G401.6 (cell line): ENCODE measurements around the gene NEK7.

Source experiments
- FAIRE-seq: peaks from 2 replicates; lab custom pipeline; 2012; peaks lifted over from hg19 to GRCh38; lab: Jason Lieb, UNC

Gene NEK7

DNA sequence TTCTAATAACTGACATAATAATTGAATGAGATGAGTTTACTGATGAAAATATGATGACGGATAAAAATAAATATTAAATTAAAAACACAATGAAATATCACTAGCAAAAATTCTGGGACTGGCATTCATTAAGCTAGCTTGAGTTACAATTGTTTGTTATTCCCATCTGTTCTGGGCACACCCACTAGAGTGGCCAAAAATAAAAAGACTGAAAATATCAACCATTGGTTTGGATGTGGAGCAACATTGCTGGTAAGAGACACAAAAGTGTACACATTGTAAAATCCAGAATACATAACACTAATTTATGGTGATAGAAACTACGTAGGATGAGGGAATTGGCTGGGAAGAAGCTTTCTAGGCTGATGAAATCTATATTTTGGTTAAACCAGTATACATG, 9.6 kb upstream of the NEK7 start:
- FAIRE-seq: no peak

DNA sequence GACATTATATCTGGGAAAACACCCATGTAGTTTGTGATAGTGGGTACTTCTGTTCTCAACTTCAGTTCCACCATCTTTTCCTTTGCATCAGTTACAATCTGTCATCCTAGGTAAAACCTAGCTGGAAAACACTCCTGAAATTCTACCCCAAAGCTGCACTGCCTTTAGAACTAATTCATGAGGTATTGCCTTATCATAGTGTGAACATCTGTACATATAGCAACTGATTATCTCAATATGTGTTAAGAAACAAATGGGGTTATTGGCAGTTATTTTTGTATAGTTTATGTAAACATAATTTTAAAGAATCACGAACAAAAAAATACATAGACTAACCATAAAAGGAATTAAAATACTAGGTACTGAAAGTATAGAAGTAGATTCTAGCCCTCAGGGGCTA, 6.4 kb upstream of the NEK7 start:
- FAIRE-seq: no peak

DNA sequence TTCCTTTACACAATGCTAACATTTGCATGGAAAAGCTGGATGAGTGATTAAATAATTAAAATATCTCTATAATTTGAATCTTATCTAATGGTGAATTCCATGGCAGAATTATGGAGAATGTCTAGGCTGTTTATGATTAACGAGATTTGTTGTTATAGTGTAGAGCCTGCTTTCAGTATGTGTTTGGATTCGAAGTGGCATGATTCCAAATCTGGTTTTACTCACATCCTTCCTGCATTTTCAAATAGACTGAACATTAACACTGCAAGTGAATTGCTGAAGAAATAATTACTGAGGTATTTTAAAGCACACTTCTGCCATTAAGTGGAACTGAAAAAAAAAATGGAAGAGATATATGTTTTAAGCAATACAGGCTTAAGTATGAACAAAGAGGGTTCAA, 5.1 kb upstream of the NEK7 start:
- FAIRE-seq: no peak

DNA sequence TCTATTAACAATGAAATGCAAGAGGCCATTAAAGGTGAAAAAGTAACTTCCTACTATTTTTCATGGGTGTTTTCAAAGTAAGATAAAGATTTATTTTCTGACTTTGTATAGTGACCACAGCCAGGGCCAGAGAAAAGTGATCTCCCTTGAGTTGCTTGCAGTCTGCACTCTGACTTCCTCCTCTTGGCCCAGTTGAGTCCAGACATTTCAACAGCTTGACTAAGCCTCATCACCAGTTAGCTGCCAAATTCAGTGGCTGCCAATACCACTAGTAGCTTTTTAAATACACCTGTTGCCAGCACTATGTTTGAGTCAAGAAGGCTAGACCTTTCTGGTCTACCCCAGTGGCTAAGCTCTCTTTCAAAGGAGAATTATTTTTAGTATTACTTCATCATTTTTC, 3.7 kb upstream of the NEK7 start:
- no peak for FAIRE-seq

DNA sequence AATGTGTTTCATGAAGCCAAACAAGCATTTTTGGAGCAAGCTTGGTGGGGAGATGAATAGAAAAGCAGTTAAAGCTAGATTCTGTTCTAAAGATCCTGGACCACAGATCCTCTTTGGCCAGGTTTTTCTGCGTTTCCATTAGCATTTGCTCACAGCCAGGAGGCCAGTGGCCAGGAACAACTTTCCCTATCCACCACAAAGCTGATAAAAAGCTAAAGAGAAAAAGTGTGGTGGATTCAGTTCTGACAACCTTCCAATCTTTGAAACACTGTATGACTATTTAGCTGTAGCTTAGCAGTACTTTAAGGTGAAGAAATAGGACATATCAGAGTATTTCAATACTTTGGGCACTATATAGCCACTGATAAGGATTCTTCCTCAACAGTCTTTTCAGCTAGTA, 3.0 kb upstream of the NEK7 start:
- no peak for FAIRE-seq

DNA sequence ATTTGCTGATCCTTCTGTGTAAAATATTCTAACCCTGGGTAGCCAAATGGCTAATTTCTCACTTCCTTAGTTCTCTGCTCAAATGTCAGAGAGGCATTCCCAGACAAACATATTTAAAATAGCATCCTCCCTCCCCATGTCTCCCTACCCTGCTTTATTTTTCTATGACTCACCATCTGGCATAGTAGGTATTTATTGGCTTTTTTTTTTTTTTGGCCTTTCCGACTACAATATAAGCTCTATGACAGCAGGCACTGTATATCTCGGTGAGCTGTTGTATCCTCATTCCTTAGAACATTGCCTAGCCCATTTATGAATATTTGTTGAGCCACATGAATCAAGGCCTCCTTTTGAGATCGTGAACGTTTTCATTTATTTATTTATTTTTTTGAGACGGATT, 1.5 kb upstream of the NEK7 start:
- FAIRE-seq: no peak

DNA sequence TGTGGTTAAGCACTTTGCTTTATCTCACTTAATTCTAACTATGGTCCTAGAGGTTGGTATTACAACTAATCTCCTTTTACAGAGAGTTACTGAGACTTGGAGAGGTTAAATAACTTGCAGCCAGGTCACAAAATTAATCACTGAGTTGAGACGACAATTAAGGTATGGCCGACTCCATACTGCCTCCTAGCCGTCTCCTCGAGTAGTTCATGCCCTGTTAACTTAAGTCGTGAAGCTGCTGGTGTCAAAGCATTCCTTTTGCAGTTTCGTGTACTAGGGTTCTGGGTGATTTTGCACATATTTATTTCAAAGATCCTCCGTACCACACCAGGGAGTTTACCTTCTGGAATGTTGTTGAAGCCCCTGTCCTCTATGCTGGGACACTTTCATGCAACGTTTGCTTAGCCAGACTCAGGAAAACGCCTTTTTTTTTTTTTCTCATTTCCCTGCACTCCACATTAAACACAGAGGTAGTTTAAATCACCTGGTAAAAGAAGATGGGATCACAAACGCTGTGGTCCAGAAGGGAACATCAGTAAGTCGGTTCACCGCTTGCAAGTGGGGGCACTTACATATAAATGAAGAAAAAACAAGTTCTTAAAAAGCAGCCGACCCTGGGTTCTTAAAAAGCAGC, 570 bp upstream of the NEK7 start:
- peak; percentile 70 for FAIRE-seq

DNA sequence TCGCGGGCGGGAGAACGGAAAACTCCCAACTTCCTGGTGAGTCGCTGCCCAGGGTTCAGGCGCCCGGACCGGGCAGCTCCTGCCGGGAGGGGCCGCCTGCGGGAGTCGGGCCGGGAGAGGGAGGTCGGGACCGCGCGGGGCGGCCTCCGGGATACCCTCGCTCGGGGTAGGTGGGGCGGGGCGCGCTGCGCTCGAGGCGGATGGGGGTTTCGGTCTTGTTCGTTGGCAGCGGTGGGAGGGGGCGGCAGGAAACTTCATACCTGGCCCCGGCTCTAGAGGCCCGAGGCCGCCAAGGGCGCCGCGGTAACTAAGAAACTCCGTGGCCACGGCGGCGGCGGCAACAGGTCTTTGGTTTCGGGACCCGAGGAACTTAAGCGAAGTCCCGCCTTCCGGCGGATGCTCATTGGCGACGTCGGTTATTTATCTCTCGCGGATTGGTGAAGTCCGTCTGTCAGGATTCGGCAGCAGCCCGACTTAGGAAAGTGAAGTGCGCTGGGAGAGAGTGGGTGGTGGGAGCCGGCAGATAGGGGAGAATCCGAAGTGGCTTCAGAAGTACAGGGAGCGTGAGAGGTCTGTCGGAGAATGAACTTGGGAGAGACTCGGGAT, 546 bp downstream of the NEK7 start:
- FAIRE-seq: peak; percentile 68

DNA sequence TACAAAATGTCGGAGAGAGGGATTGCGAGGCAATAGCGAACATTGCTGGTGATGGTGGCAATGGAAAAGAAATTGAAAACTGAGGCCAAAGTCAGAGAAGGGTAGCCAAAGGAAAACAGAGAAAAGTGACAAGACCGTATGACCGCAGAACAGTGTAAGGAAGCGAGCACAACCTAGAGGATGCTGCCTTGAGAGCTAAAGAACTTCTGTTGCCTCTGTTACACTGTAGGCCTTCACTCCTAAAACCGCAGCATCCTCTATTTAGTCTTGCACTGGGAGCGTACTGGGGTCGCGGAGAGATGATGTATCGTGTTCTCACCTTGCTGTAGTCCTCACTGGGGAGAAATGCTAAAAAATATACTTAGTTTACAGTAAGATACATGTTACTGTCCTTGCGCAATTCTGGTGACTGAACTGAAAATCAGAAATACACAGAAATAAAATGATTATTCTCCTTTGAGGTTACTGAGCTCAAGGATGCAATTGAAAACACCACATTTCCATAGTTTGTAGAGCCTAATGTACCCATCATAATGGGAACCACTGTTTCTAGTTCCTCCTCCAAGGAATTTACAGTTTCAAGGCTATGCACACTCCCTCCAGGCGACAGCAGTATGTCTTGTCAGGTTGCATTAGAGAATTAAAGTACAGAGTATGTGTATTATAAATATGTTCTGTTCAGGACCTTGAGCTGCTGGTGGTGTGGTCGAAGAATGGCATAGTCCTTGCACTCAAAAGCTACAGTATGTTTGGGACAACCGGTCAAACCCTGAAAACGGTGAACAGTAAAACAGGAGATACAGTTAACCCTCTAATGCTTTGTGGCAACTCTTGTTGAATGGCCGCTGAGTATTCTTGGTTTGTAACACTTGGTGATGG, 1.3 kb downstream of the NEK7 start:
- no peak for FAIRE-seq

DNA sequence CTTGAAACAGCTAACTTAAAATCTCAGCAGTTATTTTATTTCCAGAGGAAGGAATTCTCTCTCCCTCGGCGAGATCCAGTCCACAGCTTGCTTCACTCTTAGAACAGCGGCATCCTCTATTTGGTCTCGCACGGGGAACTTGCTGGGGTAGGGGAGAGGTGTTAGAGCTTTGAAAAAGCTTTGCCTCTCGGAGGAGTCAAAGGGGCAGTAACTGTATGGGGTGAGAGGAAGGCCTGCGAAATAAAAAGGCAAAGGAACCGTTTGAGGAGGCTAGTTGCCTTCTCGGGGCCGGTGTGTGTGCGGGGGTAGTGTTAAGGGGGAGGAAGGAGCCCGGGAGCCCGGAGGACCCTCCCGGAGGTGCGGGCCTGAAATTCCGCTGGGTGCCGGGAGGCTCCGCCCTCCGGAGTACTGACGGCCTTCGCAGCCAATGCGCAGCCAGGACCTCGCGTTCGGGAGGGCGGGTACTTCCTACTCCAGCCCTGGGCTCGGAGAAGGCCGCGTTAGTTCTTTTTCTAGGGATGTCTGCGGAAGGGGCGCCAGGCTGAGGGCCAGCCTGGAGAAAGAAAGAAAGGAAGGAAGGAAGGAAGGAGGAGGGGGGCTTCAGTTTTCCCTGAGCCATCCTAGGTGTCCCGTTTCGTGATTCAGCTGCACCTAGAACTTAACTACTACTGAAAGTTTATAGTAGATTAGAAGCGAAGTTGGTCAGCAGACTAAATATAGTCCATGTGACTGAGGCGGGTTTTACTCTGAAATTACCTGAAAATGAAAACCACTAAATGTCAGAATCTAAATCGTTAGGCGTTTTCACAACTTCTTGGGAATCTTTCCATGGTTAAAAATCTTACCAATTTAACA, 2.2 kb downstream of the NEK7 start:
- FAIRE-seq: peak; percentile 87

DNA sequence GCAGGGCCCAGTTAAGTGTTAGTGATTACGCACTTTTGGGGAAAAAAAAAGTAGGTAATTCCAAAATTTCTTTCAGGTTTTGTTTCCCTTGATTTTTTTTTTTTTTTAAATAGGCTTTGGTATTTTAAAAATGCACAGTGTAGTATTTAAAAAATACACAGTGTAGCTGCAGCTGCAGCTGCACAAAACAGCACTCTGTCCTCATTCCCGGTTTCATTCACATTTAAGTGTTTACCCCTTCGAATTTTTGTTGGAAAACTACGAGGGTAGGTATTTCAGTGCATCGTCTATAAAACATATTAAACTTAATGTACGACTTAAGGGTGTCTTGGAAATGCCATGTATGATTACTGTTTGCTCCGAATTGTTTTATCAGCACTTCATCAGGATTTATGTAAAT, 3.4 kb downstream of the NEK7 start:
- FAIRE-seq: no peak

DNA sequence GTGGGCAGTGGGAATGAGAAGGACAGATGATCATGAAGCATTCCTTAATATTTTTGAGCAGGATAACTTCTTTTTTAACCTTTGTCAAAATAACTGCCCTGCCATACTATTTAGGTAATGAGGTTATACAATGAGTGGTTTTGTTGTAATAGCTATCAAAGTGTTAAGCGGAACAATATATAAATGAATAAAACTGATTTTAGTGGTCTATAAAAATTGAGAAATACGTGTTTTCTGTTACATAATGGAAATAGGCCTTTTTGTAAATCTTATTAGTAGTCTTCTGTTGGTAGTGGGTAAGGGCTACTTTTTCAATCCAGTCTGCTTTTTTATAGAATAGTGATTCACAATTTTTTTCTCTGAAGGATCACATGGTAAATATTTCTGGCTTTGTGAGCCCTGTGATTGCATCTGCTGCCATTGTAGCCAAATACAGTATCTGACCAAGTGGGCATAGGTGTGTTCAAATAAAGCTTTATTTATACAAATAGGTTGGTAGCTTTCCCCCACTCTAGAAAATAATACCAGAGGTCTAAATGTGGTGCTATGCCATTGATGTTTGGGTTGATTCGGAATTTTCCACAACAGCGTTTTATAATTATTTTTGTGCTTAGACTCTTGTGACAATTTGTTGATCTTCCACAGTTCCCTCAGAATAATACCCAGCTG, 4.3 kb downstream of the NEK7 start:
- no peak for FAIRE-seq

DNA sequence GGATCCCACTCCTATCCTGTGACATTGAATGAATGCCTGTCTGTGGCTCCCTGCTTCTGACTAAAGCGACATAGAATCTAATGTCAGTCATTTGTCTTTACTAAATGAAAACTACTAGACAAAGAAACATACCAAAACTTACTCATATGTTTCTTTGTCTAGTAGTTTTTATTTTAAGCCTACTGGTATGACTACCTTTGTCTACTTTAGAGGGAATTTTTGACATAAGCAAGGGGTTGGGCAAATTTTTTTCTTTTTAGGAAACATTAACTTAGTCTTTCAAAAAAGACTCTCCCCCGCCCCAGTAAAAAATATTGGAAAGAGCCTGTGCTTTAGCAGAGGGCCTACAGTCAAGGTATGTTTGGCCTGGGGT, 4.9 kb downstream of the NEK7 start:
- FAIRE-seq: no peak

DNA sequence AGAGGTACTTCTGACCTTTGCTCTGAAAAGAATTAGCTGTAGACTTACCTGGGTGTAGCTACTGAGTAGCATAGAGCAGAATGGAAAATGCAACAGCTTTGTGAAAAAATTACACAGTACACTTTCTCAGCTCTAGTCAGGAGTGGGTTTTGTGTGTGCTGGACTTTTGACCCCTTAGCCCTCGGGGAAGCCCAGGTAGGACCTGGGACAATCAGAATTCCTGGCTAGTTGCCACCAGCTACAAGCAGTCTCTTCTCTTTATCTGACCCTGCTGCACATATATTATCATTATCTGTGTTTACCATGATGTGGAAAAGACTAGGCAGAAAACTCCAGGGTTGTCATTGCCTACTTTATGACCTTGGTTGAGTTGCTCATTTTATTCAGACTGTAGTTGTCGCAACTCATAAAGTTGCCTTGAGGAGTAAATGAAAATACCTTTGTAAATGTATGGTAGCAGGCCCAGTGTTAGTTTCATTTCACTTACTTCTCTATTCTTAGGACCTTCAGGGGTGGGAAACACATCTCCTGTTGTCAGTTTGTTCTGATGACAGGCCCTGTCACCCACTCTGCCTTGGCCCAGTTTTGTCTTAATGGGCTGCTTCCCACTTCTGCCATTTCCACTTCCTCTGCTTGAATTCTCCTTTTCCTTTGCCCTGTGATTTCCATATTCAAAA, 5.4 kb downstream of the NEK7 start:
- FAIRE-seq: no peak

DNA sequence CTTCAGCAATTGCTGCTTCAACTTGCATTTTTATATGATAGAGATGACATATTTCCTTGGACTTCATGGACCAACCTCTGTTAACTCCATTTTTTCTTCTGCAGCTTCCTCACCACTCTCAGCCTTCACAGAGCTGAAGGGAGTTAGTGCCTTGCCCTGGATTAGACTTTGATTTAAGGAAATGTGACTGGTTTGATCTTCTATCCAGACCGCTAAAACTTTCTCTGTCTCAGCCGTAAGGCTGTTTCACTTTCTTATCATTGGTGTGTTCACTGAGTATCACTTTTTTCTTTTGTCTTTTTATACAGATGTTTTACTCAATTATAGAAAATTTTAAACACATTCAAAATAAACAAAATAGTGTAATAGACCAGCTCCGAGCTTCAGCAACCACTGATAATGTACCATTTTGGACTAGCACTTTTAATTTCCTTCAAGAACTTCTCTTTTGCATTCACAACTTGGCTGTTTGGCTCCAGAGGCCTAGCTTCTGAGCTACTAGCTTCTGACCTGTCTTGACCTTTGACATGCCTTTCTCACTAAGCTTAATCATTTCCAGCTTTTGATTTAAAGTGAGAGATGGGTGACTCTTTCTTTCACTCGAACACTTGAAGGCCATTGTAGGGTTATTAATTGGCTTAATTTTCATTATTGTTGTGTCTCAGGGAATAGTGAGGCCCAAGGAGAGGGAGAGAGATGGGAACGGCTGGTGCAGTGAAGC, 9.3 kb downstream of the NEK7 start:
- FAIRE-seq: no peak

DNA sequence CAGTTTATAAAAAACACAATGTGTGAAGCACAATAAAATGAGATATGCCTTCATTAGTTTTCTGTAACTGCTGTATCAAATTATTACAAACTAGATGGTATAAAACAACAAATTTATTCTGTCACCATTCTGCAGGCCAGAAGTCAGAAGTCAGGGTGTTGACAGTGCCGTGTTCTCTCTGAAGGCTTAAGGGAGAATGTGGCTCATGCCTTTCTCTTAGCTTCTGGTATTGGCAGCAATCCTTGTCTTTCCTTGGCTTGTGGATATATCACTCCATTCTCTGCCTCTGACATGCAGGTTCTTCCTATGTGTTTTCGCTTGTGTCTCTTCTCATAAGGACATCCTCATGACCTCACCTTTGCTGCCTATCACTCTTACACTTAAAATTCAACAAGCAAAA, 10.1 kb downstream of the NEK7 start:
- FAIRE-seq: no peak

DNA sequence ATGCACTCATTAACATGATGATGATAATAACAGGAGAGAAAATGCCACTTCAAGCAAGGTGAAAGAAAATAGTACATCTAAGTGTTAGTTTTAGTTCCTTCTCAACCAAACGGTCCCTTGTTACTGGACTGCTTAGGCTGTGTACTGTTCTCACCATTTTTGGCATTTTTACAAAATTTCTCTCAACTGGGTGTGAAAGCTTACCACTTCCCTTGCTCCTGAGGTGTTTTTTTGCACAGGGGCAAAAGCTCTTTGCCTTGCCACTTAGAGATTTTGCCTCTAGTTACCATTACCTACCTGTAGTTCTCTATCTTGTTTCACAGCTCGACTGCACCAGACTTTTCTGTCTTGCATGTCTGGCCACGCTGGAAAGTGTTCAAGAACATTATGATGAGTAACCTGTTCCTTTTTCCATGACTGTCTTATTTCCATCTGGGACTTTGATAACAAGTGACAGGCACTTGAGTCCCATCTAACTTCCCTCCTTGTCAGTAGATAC, 10.7 kb downstream of the NEK7 start:
- FAIRE-seq: no peak

DNA sequence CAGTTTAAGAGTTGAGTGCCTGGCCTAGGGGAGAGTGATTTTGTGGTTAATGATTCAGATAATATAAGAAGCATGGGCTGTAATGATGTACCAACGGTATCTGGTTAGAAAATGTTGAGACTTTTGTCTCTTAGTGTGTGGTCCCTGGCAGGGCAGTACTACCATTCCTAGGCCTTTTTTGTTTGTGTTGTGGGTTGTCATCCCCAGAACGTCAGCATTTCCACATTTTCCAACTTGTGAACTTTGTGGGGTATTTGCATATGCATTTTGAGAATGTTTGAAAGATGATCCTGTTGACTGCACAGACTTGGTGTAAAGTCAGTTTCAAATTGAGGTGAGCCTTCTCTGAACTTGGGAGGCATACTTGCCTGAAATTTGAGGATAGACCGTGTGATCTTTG, 11.4 kb downstream of the NEK7 start:
- no peak for FAIRE-seq

DNA sequence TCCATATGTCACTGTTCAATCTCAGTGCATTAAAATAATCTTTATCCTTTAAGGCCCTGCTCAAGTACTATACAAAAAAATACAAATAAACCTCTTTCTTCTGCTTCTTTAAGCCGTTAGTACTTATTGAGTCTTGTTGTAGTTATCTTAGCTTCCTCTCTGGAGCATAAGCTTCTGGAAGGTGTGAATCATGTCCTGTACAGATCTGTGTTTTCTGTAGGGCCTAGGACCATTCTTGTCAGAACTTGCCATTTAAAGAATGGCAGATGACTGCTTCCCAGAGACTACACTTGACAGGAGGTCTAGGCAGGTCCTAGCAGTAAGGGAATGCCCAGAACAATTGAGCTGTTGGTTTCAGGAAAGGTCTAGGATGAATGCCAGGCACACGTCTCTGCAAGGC, 12.9 kb downstream of the NEK7 start:
- no peak for FAIRE-seq

DNA sequence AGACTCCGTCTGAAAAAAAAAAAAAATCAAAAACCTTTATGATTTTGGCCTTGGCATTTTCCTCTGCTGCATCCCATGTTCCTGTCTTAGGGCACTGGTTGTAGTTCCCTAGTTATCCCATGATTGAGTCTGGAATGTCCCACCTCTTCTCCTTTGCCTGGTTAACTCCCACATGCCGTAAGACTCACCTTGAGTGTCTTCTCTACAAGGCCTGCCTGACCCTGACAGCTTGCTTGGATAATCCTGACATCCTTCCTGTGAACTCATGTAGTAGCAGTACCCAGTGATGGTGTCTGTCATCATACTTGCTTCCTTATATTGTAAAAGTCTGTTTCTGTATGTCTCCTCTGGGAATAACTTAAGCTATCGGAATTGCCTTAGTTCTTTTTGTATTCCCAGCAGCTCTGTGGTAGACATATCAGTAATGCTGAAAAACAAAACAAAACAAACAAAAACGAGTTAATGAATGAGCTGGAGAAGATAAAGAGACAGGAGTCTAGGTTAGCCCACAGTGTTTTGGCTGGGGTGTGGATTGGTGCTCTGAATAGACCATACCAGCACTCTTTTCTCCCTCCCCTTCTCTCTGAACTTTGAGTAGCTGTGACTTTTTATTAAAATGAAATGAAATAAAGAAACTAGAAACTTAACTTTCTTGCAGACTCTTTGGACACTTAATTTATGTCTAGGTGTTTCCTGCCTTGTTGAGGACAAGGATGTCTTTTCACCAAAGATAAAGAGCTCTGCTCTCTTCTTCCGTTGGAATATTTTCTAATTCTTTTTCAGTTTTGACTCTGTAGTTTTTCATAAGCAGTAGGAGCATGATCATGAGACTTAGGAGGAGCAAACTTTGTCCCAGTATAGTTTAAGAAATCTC, 15.1 kb downstream of the NEK7 start:
- no peak for FAIRE-seq
